GM10847 (cell line): ENCODE data around the gene PAFAH1B1.

Source experiments
- POLR2A ChIP-seq: IDR thresholded peaks from 2 replicates; pipeline ENCODE4 v1.6.1; 2011; ENCODE audit not compliant: insufficient read length; ENCODE audit errors: extremely low read depth

PAFAH1B1 gene

DNA sequence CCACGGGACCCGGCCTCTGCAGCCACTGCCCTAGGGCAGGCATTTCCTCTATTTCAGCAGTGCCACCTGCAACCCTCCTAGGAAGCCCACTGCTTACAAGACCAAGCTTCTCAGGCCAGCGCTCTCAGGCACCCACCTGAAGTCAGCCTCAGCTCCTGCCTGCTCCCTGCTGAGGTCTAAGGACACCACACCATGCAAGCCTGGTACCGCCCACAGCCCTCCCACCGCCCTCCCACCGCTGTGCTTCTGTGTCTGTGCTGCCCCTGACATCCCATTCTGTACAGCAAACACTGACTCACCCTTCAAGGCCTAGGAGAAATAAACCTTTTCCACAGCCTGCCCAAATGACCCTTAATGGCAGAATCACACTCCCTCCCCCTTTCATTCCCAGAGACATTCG, 111.8 kb downstream of the PAFAH1B1 start:
- no peak for TF ChIP-seq POLR2A

DNA sequence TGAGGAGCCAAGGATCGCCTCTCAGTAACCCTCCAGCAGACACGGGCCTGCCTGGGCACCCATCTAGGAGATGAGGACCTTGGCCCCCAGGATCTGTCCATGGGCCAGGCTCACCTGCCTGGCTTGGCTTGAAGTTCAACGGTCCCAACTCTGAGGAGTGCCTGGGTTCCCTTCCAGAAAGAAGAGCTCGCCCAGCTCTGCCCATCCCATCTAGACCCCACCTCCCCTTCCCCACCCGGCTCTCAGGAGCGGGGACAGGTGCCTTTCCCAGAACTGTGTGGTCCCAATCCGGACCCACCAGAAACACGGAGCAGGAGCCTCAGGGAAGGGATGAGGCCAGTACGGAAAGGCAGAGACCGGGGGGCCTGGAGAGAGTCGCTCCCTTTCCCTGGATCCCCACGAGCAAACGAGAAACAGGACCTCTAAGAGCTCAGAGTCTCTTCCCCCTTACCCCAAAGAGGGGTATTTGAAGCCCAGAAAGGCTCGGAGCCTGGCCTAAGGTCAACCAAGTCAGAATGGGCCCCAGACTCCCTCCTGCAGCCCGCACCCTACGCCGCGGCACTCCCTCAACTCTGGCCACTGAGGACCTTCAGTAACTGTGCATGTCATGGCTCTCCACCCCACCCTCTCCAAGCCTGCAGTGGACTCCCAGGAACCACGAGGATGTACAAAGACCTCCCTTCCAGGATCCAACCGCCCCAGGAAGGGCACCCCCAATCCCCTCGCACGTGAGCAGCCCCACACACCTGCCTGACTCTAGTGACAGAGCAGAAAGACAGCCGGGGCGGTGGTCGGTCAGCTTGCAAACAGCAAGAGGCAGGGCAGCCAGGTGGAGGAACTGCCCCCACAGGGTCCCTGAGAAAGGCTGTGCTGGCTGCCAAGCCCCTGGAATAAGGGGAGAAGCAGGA, 112.7 kb downstream of the PAFAH1B1 start:
- no peak for TF ChIP-seq POLR2A

DNA sequence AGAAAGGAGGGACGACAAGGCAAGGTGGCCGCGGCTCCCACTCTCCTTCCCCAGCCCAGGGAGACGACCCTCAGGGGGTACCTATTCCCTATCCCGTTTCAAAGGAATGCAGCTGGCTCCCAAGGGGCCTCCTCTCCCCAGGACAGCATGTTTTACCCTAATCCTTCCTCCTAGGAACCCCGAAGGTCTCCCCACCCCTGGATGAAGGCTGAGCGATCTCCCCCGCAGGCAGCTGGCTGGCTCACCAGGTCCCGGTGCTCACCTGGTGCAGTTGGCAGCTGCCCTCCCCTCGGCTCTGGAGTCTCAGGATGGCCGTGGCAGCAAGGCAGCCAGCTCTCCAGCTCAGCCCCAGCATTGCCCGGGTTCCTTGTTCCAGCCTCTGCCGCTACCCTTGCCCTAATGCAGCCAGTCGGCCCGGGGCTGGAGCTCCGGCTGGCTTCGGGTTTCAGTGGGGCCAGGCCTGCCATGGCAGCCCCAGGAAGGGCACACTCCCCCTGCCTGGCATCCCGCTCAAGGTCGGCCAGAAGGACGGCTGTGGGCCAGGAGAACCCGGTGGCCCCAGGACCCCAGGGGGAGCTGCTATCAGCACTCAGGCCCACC, 113.6 kb downstream of the PAFAH1B1 start:
- TF ChIP-seq POLR2A = no peak

DNA sequence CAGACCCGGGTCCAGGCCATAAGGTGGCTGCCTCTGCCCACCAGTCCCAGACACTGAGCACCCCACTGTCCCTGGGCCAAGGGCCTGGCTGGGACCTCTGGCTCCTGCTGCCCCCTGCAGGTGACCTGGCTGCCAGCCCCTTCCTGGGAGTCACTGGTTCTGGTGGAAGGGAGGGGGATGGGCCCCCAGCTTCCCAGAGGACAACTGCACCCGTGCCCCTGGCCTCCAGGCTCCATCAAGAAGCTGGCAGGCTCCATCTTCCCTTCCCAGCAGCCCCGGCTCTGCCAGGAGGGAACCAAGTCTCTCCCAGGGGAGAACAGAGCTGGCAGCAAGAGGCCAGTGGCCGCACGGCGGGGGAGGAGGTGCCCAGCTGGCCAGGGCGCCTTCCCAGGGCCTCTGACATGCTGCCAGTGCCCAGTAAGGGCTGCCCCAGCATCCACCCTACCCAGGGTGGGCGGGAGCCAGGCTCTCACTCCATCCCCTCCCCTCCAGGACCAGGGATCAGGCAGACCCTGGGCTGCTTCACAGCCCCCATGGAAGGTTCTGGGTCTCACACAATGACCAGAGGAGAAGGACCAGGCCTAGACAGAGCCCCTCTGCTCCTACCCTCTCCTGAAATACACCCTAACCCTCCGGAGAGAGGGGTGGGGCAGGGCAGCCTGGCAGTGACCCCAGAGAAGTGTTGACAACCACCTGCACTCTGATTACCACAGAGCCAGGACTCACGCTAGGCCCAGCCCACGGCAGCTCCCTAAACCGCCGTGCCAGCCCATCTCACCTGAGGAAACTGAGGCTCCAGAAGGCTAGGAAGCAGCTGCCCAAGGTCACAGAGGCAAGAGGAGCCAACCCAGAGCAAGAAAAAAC, 114.5 kb downstream of the PAFAH1B1 start:
- TF ChIP-seq POLR2A = no peak

DNA sequence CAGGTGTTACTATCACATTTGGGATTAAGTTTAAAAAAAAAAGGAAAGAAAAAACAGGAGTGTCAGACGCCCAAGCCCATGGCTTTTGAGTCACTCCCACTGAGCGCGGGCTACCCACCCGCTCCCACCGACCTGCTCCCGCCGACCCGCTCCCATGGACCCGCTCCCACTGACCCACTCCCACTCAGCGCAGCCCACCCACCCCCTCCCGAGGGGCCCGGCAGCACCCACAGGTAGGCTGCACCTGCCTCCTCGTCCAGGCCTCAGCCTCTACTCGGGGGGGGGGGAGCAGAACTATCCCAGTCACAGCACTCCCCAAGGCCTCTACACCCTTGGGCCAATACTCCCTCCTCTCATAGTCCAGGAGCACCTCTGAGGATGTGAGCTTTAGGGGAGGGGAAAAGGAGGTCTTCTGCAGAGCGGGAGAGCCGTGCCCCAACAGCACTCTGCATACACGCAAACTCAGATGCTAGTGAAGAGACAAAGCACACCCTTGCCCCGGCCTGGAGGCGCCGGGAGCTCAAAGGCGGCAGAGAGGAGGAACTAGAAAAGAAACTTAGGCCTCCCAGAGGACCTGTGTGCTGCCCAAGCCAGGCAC, 115.2 kb downstream of the PAFAH1B1 start:
- TF ChIP-seq POLR2A = no peak

DNA sequence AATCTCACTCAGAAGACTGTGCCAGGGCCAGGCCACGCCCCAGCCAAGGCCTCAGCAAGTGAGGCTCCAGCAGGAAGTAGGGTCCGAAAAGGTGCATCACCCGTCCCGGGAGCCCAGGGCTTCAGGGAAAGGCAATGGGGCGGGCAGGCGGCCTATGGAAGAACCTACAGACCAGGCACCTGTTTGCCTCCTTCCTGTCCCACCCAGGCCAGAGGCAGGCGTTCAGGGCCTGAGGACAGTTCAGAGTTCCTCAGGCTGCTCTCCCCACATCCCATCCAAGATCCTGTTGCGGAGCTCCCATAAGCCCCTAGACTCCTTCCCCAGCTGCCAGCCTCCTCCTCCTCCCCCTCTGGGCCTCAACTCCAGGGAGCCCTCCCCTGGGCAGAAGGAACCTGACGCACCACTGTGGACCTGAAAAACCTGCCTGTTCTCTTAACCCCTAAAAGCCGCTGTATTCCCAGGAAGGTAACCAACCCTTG, 115.8 kb downstream of the PAFAH1B1 start:
- no peak for TF ChIP-seq POLR2A

DNA sequence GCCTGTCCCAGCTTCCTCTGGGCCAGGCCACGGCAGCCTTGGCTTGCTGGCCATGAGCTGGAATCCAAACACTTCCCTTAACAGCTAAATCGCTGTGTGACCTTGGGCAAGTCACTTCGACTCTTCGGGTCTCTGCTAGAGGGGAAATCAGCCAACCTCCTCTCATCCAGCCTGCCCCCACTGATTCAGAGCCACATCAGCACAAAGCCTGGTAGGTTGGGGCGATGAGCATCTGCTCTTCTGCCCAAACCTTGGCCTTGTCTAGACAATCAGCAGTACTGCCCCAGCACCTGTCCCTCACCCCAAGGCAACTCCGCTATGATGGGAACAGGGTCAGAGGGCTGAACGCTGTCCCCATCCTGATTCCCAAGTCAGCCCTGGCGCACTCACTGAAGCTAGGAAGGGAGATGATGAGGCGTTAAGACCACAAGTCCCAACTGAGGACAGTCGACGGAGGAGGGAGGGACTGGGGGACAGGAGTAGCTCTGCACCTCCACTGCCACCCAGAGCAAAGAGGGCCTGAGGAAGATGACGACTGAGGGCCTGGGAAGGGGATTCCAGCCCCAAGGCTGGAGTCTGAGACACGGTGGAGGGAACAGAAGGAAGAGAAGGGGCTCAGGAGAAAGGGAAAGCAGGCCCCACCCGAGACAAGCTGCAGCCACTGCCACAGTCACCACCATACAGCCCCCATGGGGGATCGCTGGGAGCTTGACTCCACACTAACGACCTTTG, 116.8 kb downstream of the PAFAH1B1 start:
- no peak for TF ChIP-seq POLR2A

DNA sequence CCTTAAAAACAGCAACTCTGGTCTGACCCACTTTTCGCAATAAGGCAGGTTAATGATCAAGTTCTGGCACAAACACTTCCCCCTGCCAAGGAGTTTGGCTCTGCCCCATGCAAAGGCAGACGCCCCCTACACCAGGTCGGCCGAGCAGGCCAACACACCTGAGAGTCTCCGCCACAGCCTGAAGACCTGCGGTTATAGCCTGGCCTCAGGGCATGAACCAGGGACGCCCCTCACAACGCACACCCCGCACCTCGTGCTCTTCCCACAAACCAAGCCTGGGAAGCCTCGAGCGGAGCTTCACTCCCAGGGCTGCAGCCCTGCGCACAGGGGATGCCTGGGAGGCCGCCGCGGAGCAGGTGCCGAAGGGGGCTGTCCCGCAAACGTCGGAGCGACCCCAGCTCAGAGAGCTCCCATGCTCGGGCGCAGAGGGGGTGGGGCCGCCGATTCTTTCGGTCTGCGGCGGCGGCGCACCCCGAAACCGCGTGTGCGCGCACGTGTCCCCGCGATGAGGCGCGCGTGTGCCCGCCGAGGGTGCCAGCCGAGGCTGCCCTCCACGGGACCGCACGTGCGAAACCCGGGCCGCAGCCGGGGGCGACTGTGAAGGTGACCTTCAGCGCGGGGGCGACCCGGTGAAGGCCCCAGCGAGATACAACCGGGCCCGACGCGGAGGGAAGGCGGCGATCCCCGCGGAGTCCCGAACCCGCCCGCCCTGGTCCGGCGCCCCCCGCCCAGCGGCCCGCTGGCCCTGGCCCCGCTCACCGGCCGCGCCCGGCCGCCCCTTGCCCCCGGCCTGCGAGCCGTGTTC, 117.6 kb downstream of the PAFAH1B1 start:
- TF ChIP-seq POLR2A = peak; percentile 5

DNA sequence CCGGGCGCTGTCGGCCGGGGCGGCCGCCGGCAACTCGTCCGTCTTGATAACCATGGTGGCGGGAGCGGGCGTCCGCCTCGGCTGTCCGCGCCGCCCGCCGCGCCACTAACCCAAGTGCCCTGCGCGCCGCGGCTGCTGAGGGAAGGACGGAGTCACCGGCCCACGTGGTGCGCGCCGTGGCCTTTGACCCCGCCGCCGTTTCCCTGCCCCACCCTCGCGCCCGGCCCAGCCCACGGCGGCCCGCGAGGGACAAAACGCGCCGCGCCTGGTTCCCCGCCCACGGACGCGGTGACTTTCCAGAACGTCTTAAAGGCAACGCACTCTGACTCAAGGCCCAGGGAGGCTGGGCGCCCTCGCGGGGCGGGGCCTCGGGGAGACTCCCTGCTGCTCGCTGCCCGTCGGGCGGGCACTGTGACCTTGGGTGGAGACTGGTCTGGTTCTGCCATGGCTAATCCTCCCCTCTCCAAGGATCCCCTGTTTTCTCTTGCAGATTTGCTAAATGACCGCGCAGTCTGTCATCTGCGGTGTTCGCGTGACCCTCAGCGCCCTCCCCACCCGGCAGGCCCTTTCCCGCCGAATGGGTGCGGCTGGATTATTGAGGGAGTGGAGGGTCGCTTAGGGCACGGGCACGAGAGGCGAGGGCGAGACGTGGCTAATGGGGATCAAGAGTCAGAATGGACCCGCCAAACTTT, 118.3 kb downstream of the PAFAH1B1 start, which contains the start of gene CLUH:
Gene CLUH, minus strand, starts transcription at position 157 of the 692 bp plus-strand sequence. Its CDS starts 103 bp downstream, at position 54.
- TF ChIP-seq POLR2A = peak; percentile 49

DNA sequence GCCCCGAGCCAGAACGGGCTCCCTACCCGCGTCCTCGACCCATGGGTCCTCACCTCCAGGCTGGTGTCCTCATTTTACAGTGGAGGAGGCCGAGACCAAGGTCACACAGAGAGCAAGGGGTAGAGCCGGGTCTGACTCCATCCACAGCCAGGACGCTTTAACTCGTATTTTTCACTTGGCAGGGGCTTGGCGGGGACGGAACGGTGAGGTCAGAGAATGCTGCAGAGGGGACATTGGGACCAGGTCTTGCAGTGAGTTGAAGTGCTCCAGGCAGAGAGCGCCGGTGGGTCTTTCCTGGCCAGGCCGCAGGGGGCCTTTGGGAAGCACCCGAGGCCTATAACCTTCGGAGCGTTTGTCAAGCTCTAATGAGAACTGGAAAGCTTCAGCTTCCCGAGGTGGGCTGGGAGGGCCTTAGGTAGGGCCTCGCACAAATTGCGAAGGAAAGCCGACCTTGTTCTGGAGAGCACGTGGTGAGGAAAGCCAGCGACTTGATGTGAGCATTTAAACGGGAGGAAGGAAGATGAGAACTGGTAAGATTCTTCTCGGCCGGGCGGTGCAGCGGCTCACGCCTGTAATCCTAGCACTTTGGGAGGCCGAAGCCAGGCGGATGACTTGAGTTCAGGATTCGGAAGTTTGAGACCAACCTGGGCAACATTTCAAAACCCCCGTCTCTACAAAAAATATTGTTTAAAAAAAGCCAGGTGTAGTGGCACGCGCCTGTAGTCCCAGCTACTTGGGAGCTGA, 119.0 kb downstream of the PAFAH1B1 start:
- TF ChIP-seq POLR2A = no peak

DNA sequence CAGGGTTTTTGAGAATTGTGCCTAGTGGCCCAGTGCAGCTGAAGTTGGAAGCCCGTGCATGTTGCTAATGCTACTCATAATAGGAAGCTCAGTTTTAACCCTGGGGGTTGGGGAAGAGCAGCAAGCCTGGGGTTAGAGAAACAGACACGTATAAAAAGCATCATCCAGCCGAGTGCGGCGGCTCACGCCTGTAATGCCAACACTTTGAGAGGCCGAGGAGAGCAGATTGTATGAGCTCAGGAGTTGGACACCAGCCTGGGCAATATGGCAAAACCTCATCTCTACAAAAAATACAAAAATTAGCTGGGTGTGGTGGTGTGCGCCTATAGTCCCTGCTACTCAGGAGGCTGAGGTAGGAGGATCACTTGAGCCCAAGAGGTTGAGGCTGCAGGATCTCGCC, 120.4 kb downstream of the PAFAH1B1 start:
- TF ChIP-seq POLR2A = no peak

DNA sequence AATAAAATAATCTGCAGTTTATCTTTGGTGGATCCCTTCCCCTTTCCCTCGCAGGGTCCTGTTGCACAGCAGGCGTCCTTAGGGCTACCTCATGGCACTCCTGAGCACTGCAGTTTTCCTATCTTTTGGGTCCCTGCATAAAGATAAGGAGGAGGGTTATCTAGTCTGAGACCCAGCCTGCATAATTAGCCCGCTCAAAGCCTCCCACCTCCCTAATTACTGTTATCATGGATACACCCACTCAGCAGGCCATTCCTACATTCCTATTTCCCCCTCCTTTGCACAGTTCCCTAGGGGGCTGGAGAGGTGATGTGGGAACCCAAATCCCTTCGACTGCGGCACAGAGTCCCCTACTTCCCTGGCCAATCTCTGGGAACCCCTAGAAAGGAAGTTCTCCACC, 123.2 kb downstream of the PAFAH1B1 start:
- TF ChIP-seq POLR2A = no peak
